ENCODE data around the gene CNIH1. TPM values are rescaled to one million over a fixed set of nuclear protein-coding genes. Genes with fewer than 3 reads are reported as not detected.
"Not testable (repeated sequence)": the region's sequence is repeated elsewhere in the genome, so short reads cannot be mapped to it uniquely, and the experiment has no call there.

CNIH1 gene
- total RNA-seq, 6 experiments from 2014 or later = 95.9 to 209 (median 157) TPM

DNA sequence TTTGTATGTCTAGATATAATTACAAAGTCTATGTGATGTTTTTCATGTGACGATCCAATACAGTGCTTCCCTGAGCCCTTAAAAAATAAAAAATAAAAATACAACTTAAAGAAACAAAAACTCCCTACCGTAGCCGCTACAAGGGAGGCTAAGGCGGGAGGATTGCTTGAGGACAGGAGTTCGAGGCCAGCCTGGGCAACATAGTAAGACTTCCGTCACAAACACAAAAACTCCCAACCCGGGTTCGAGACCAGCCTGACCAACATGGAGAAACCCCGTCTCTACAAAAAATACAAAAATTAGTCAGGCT is 45.0 kb downstream of the CNIH1 start:
- intact Hi-C loops (cut with DNase I) = no loop called here
- Histone ChIP-seq H3K27ac (no peak overlapping the region), H3K4me1 (peaks cover 0 to 4% (median 0%) of the 10 kb centered on the region in 4 donors), H3K4me3 (peak overlapping the region; percentile 62 to 74 (median 73)), H3K9me3 (peaks cover 0 to 2% (median 0%) of the 10 kb centered on the region in 4 donors), H3K36me3 (no peaks in the 10 kb centered on the region), H3K27me3 (no peaks in the 10 kb centered on the region)
- WGBS (ENCODE audit: insufficient coverage, low coverage, low lambda C conversion rate, missing lambda C conversion rate) = 85% methylated on average over 6 of the region's 9 CpGs
- ATAC-seq = no peak
- DNase-seq = no peak
- no peak for TF ChIP-seq CTCF (IDR thresholded peaks at IDR 0.05)
- no peak for TF ChIP-seq POLR2A (IDR thresholded peaks at IDR 0.05)

DNA sequence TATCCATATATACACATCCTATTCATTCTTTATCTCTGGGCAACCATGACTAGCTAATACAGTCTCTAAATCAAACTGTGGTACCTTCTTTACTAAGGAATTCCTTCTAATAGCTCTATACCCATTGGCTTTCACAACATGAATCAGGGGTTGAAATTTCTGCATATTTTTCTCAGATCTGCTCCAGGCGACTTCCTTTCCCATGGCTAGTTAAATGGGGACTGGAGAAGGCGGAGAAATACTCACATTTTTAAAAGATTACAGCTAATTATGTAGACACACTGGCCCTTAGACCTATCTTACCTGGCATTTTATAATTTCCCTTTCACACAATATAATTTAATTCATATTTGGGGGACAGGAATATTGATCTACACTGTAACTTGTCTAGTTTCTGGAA is 45.5 kb downstream of the CNIH1 start:
- ATAC-seq (no peak), DNase-seq (no peak)
- Histone ChIP-seq H3K27me3 (no peaks in the 10 kb centered on the region), H3K36me3 (no peaks in the 10 kb centered on the region), H3K27ac (no peak overlapping the region), H3K4me1 (peaks cover 0 to 4% (median 0%) of the 10 kb centered on the region in 4 donors), H3K4me3 (no peak overlapping the region), H3K9me3 (peaks cover 0 to 2% (median 0%) of the 10 kb centered on the region in 4 donors)
- intact Hi-C loops (cut with DNase I) = no loop called here
- TF ChIP-seq POLR2A (IDR thresholded peaks at IDR 0.05) (no peak), CTCF (IDR thresholded peaks at IDR 0.05) (no peak)
- WGBS (ENCODE audit: insufficient coverage, low coverage, low lambda C conversion rate, missing lambda C conversion rate) = 92% methylated on average over 2 of the region's 2 CpGs

GRCh38 chr14:54395284-54395683 is 45.9 kb downstream of the CNIH1 start:
- ATAC-seq (no peak), DNase-seq (no peak)
- TF ChIP-seq CTCF (IDR thresholded peaks at IDR 0.05) = no peak
- TF ChIP-seq POLR2A (IDR thresholded peaks at IDR 0.05) = no peak
- H3K27ac ChIP-seq = no peak overlapping the region
- H3K36me3 ChIP-seq = no peaks in the 10 kb centered on the region
- H3K4me1 ChIP-seq = peaks cover 0 to 4% (median 0%) of the 10 kb centered on the region in 4 donors
- WGBS (ENCODE audit: insufficient coverage, low coverage, low lambda C conversion rate, missing lambda C conversion rate) = 77% methylated on average over 2 of the region's 4 CpGs
- no peak overlapping the region for H3K4me3 ChIP-seq
- peaks cover 0 to 2% (median 0%) of the 10 kb centered on the region in 4 donors for H3K9me3 ChIP-seq
- no peaks in the 10 kb centered on the region for H3K27me3 ChIP-seq
- intact Hi-C loops (cut with DNase I) = no loop called here

DNA sequence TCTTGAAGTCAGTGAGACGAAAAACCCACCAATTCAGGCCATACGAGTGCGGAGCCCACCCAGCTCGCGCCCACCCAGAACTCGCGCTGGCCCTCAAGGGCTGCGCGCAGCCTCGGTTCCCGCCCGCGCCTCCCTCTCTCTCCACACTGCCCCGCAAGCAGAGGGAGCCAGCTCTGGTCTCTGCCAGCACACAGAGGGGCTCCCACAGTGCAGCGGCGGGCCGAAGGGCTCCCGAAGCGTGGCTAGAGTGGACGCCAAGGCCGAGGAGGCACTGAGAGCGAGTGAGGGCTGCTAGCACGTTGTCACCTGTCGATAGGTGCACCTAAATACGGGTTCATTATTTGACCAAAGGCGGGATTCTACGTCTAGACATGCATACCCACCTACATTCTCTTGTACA is 46.6 kb downstream of the CNIH1 start:
- no peak overlapping the region for H3K4me3 ChIP-seq
- H3K36me3 ChIP-seq = no peaks in the 10 kb centered on the region
- no peak for TF ChIP-seq CTCF (IDR thresholded peaks at IDR 0.05)
- no peak for TF ChIP-seq POLR2A (IDR thresholded peaks at IDR 0.05)
- H3K9me3 ChIP-seq = peaks cover 0 to 2% (median 0%) of the 10 kb centered on the region in 4 donors
- peaks cover 0 to 4% (median 0%) of the 10 kb centered on the region in 4 donors for H3K4me1 ChIP-seq
- DNase-seq = no peak
- WGBS (ENCODE audit: insufficient coverage, low coverage, low lambda C conversion rate, missing lambda C conversion rate) = 95% methylated on average over 14 of the region's 27 CpGs
- no peaks in the 10 kb centered on the region for H3K27me3 ChIP-seq
- no peak overlapping the region for H3K27ac ChIP-seq
- ATAC-seq = no peak
- intact Hi-C loops (cut with DNase I) = no loop called here

DNA sequence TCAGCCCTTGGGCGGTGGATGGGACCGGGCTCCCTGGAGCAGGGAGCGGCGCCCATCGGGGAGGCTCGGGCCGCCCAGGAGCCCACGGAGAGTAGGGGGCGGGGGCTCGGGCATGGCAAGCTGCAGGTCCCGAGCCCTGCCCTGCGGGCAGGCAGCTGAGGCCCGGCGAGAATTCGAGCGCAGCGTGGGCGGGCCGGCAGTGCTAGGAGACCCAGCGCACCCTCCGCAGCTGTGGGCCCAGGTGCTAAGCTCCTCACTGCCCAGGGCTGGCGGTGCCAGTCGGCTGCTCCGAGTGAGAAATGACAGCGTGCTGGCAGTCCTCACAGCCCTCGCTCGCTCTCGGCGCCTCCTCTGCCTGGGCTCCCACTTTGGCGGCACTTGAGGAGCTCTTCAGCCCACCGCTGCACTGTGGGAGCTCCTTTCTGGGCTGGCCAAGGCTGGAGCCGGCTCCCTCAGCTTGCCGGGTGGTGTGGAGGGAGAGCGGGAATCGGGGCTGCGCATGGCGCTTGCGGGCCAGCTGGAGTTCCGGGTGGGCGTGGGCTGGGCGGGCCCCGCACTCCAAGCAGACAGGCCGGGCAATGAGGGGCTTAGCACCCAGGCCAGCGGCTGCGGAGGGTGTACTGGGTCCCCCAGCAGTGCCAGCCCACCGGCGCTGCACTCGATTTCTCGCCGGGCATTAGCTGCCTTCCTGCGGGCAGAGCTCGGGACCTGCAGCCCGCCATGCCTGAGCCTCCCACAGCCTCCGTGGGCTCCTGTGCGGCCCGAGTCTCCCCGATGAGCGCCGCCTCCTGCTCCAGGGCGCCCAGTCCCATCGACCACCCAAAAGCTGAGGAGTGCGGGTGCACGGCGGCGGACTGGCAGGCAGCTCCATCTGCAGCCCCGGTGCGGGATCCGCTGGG is 47.9 kb downstream of the CNIH1 start:
- WGBS (ENCODE audit: insufficient coverage, low coverage, low lambda C conversion rate, missing lambda C conversion rate) = 98% methylated on average over 11 of the region's 68 CpGs
- DNase-seq; H3K4me3 ChIP-seq; H3K36me3 ChIP-seq; H3K4me1 ChIP-seq; H3K27ac ChIP-seq; ATAC-seq; H3K9me3 ChIP-seq; intact Hi-C loops (cut with DNase I); H3K27me3 ChIP-seq: not testable (repeated sequence)
